MM.1S (cell line): ENCODE results near the gene OSTM1.

Experiments
- EZH2phosphoT487 ChIP-seq: fragments of 300-600 bp; sonication (generic); IDR thresholded peaks from 2 replicates; pipeline ENCODE4 v1.6.1; 2018; ENCODE audit warnings: antibody characterized with exemption, low read length
- TF ChIP-seq, protein P1 (sequence below): fragments of 300-600 bp; sonication (generic); IDR thresholded peaks from 2 replicates; pipeline ENCODE4 v1.5.1; 2016; ENCODE audit warnings: antibody characterized with exemption, low read length, mixed read lengths

- TF ChIP-seq, protein P1, sequence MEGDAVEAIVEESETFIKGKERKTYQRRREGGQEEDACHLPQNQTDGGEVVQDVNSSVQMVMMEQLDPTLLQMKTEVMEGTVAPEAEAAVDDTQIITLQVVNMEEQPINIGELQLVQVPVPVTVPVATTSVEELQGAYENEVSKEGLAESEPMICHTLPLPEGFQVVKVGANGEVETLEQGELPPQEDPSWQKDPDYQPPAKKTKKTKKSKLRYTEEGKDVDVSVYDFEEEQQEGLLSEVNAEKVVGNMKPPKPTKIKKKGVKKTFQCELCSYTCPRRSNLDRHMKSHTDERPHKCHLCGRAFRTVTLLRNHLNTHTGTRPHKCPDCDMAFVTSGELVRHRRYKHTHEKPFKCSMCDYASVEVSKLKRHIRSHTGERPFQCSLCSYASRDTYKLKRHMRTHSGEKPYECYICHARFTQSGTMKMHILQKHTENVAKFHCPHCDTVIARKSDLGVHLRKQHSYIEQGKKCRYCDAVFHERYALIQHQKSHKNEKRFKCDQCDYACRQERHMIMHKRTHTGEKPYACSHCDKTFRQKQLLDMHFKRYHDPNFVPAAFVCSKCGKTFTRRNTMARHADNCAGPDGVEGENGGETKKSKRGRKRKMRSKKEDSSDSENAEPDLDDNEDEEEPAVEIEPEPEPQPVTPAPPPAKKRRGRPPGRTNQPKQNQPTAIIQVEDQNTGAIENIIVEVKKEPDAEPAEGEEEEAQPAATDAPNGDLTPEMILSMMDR: no peak
- no peak for TF ChIP-seq EZH2phosphoT487
Observed at GRCh38 chr6:108036884-108037283, 37.7 kb downstream of the OSTM1 start.
